GM12875 (cell line): ENCODE measurements around the gene PARP11.

Experiments
- H3K4me3 ChIP-seq: one replicate; pipeline ENCODE4 v1.5.1; 2011; ENCODE audit warnings: low read depth, low read length, control low read depth
- CTCF ChIP-seq: IDR thresholded peaks from 2 replicates; pipeline ENCODE4 v1.5.1; 2011; ENCODE audit warnings: low read depth, mild to moderate bottlenecking, control low read depth, inconsistent platforms, low read length, moderate library complexity, borderline replicate concordance; ENCODE audit not compliant: insufficient read depth

PARP11 gene

GRCh38 chr12:3872800-3873636 is at the start of gene PARP11:
Gene PARP11, minus strand, starts transcription at chr12:3873399. Its CDS starts 170 bp downstream, at chr12:3873229.
- peak within 1 kb of the TSS; percentile 82 for H3K4me3 ChIP-seq
- TF ChIP-seq CTCF = no peak

GRCh38 chr12:3922033-3922432 is 48.8 kb upstream of the PARP11 start:
- TF ChIP-seq CTCF = no peak
- H3K4me3 ChIP-seq = no peak overlapping the region

- no peak overlapping the region for H3K4me3 ChIP-seq
- TF ChIP-seq CTCF = no peak
Measured at GRCh38 chr12:3921526-3921925, 48.3 kb upstream of the PARP11 start.

GRCh38 chr12:3921151-3921471 is 47.9 kb upstream of the PARP11 start:
- no peak for TF ChIP-seq CTCF
- H3K4me3 ChIP-seq = no peak overlapping the region

- no peak for TF ChIP-seq CTCF
- no peak overlapping the region for H3K4me3 ChIP-seq
Measured at GRCh38 chr12:3920351-3921150, 47.4 kb upstream of the PARP11 start.

- TF ChIP-seq CTCF = no peak
- no peak overlapping the region for H3K4me3 ChIP-seq
Measured at GRCh38 chr12:3913278-3913677, 40.1 kb upstream of the PARP11 start.
